ENCODE data around the gene PLXNC1.

The PLXNC1 gene

DNA sequence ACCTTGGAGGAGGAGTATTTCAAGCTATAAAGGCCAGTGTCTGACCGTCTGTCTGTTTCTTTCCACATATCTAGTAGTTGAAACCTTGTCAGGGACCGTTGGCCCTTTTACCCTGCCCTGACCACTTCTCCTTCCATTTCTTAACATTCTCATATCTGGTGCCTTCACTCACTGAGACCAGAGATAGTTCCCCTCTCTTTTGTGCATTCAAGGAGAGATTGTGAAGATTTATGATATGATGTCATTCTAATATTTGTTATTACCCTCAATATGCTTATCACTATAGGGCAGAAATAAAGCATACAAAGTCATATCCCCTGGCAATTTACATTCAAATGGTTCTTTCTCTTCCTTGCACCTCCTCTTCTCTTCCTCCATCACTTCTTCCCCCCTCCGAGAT, 83.3 kb downstream of the PLXNC1 start:
- H3K27ac ChIP-seq = no peak overlapping the region
- no peak overlapping the region for H3K4me3 ChIP-seq
- no peak for DNase-seq (ENCODE audit: low spot score)
- TF ChIP-seq, protein P1, sequence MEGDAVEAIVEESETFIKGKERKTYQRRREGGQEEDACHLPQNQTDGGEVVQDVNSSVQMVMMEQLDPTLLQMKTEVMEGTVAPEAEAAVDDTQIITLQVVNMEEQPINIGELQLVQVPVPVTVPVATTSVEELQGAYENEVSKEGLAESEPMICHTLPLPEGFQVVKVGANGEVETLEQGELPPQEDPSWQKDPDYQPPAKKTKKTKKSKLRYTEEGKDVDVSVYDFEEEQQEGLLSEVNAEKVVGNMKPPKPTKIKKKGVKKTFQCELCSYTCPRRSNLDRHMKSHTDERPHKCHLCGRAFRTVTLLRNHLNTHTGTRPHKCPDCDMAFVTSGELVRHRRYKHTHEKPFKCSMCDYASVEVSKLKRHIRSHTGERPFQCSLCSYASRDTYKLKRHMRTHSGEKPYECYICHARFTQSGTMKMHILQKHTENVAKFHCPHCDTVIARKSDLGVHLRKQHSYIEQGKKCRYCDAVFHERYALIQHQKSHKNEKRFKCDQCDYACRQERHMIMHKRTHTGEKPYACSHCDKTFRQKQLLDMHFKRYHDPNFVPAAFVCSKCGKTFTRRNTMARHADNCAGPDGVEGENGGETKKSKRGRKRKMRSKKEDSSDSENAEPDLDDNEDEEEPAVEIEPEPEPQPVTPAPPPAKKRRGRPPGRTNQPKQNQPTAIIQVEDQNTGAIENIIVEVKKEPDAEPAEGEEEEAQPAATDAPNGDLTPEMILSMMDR (IDR thresholded peaks at IDR 0.05) = no peak

DNA sequence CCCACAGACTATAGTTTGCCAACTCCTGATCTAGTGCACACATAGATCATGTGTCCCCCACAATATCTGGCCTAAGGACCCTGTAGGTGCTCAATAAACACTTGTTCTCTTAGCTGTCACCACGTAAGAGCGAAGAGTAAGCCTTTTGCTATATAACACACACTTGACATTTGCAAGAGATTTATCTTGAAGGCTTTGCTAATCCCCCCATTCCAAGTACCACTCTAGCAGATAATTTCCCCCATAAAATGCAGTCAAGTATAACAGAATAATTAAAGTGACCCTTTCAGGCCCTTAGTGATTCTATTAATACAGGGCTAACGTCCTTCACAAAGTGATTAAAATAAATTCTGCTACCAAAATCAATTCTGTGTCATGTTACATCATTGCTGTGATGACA, 87.5 kb downstream of the PLXNC1 start:
- TF ChIP-seq, protein P1 (IDR thresholded peaks at IDR 0.05) = no peak
- no peak overlapping the region for H3K27ac ChIP-seq
- no peak for DNase-seq (ENCODE audit: low spot score)
- no peak overlapping the region for H3K4me3 ChIP-seq

DNA sequence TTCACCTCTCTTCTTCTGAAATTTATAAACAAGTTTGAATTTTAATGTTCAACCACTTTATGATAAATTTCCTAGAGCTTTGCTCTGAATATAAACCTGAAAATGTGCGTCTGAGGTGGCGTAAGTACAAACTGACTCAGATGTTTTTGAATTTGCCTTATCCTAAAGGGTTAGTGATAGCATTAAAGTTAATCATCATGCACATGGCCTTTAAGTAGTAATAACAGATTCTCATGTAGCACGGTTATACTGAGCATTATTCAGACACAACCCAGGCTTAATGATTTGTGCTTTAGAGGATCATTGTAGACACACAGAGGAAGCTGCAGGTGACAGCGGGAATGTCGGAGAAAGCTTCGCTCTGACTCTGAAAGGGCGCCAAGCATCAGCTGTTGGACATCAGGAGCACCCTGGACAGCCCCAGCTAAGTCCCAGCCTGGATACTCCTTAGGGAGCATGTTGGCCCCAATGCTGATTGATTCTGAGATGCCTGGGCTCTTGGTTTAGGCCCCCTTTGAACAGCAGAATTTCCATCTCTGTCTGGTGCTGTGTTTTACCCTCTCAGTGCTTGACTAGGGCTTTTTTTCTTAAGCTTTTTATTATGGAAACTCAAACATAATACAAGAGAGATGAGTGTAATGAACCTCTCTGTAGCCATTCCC, 91.1 kb downstream of the PLXNC1 start:
- no peak overlapping the region for H3K4me3 ChIP-seq
- no peak overlapping the region for H3K27ac ChIP-seq
- DNase-seq (ENCODE audit: low spot score) = no peak
- TF ChIP-seq, protein P1 (IDR thresholded peaks at IDR 0.05) = no peak

DNA sequence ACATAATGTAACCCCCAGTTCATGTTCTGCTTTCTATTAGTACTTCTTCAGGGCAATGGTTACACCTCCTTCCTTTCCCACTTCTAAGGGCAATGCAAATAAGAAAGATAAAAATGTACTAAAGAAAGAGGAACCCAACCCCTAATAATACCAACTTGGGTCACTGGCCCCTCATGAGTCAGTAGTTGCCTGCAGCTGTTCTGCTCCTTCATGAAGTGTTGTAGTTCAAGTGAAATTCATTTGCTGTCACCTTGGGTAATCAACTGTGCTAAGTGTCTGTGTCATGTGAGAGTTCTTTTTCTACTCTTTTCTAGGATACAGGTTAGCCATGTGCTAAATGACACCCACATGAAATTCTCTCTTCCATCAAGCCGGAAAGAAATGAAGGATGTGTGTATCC, 91.8 kb downstream of the PLXNC1 start:
- DNase-seq (ENCODE audit: low spot score) = no peak
- TF ChIP-seq, protein P1 (IDR thresholded peaks at IDR 0.05) = no peak
- Histone ChIP-seq H3K4me3 (no peak overlapping the region), H3K27ac (no peak overlapping the region)

DNA sequence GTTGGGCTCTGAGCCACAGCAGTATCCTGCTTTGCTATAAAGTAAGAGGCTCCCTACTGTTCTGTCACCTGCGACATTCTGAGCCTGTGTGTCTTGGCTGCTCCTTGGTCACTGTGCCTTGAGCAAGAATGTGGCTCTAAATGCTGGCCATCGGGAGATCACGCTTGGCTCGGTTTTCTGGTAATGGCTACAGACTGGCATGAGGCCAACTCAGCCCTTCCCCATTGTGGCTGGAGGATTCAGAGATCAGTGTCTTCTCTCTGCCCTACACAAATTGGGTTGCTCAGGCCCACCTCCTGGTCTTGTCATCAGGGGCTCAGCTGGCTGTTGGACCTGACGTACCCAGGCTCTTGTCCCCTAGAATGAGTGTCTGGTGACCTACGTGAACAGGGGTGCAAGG, 94.5 kb downstream of the PLXNC1 start:
- TF ChIP-seq, protein P1 (IDR thresholded peaks at IDR 0.05) = no peak
- DNase-seq (ENCODE audit: low spot score) = no peak
- Histone ChIP-seq H3K4me3 (no peak overlapping the region), H3K27ac (no peak overlapping the region)

DNA sequence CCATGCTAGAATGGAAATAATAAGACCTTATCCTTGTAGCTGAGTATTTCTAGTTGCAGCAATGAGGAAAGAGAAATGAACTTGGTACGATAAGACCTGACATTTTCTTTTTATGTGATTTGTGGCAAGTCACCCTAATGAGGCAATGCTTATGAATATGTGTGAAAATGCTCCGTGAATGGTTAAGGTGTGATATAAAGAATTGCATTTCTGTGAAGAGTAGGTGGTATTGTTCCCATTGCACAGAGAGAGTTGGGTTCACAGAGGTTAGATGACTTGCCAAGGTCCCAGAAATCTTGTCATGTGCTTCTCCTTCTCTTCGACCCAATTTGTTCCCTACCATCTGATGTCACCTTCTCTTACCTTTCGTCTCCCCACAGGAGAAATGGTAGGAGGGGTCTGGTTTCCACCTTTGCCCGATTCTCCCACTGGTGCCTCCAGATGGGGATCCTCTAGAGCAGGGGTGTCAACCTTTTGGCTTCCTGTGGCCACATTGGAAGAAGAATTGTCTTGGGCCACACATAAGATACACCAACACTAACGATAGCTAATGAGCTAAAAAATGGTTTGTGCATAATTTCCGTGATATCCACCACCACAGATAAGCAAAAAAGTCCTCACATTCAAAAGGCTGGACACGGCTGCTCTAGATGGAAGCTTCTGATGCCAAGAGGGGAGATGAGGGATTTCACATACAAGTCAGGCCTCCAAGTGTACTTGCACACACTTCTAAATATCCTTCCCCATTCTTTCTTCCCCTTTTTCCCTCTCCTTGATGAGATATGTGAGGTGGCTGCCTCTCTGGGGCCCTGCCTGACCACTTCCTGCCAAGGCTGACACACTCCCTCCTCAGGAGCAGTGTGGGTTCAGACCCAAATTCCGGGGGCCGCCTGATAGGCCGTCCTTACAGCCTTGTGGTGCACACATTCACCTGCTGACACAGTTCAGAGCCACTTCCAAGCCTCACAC, 96.1 kb downstream of the PLXNC1 start:
- TF ChIP-seq, protein P1 (IDR thresholded peaks at IDR 0.05) = no peak
- no peak for DNase-seq (ENCODE audit: low spot score)
- no peak overlapping the region for H3K4me3 ChIP-seq
- no peak overlapping the region for H3K27ac ChIP-seq
